K562 (cell line): Measurements from ENCODE around the gene GBF1. TPM values are rescaled to one million over a fixed set of nuclear protein-coding genes. Genes with fewer than 3 reads are reported as not detected.

Experiments
- ATAC-seq: fragments of 200-7000 bp; cut with Tn5 transposase; 3 replicates; pipeline ENCODE4 v1.9.1; 2020; ENCODE audit warnings: moderate library complexity
- BruUV-seq: library from RNA; stranded (reverse); fragments of 400-500 nt; replicated peaks from 2 replicates; lab custom pipeline; 2021; lab: Mats Ljungman, UMichigan
- CTCF ChIA-PET: fragments of 300-600 bp; formaldehyde crosslinking; extraction: SDS; loops from one replicate; lab custom pipeline; 2021; ENCODE audit warnings: low intra/inter-chr PET ratio; lab: Yijun Ruan, JAX
- POLR2A ChIA-PET: fragments of 300-600, 350-650 bp; sonication (Branson Sonifier 250); formaldehyde crosslinking; extraction: SDS; loops from one replicate; lab custom pipeline; 2021; ENCODE audit warnings: antibody characterized with exemption, inconsistent platforms; lab: Yijun Ruan, JAX
- DNase-seq, 4 experiments: peaks; one replicate each; pipeline versions ENCODE4 v3.0.0 to v3.0.0-alpha.2; 2011 to 2018; ENCODE audit warnings: low spot score in 3 of 4, mixed read lengths in 3 of 4; ENCODE audit errors: extremely low read depth in 1 of 4
- FAIRE-seq: peaks from 2 replicates; lab custom pipeline; 2011; peaks lifted over from hg19 to GRCh38; lab: Jason Lieb, UNC
- H2AFZ ChIP-seq: 2 replicates; pipeline ENCODE4 v1.6.0; 2011; ENCODE audit warnings: low read depth, low read length, control low read depth, inconsistent platforms
- H3K27ac ChIP-seq: fragments of 200-600 bp; 3 replicates; pipeline ENCODE4 v1.8.0; 2011; ENCODE audit warnings: low read depth, mild to moderate bottlenecking, control low read depth, inconsistent platforms, low read length, moderate library complexity, mixed read lengths; ENCODE audit errors: extremely low read depth
- H3K27me3 ChIP-seq, 2 experiments: fragments of 300-600 bp in 1 of 2; 2 replicates in 1 of 2; 3 replicates in 1 of 2; pipeline versions ENCODE4 v1.6.0 to v1.8.0; 2011; ENCODE audit warnings: inconsistent platforms in 2 of 2, low read length in 2 of 2, mild to moderate bottlenecking in 1 of 2, mixed read lengths in 1 of 2, moderate library complexity in 1 of 2; ENCODE audit not compliant: control insufficient read depth in 2 of 2, insufficient read depth in 2 of 2
- H3K36me3 ChIP-seq: fragments of 300-600 bp; 3 replicates; pipeline ENCODE4 v1.8.0; 2011; ENCODE audit warnings: mild to moderate bottlenecking, low read length, inconsistent platforms; ENCODE audit not compliant: control insufficient read depth, insufficient read depth
- H3K4me1 ChIP-seq, 2 experiments: fragments of 200-600 bp in 1 of 2; replicated peaks in 1 of 2; 2 replicates in 1 of 2; 3 replicates in 1 of 2; pipeline versions ENCODE4 v1.5.1 to v1.8.0; 2011; ENCODE audit warnings: inconsistent platforms in 2 of 2, low read length in 2 of 2, mild to moderate bottlenecking in 1 of 2, mixed read lengths in 1 of 2, moderate library complexity in 1 of 2; ENCODE audit not compliant: control insufficient read depth in 2 of 2, insufficient read depth in 2 of 2
- H3K4me2 ChIP-seq: 2 replicates; pipeline ENCODE4 v1.6.1; 2011; ENCODE audit warnings: low read length, control low read depth, inconsistent platforms, mixed read lengths; ENCODE audit not compliant: insufficient read depth
- H3K4me3 ChIP-seq: fragments of 200-600 bp; sonication (generic), shearing (Covaris generic); 2 replicates; pipeline ENCODE4 v1.5.1; 2016; ENCODE audit warnings: control low read depth, inconsistent platforms
- H3K79me2 ChIP-seq: fragments of 200-600 bp; 3 replicates; pipeline ENCODE4 v1.8.0; 2011; ENCODE audit warnings: low read length, inconsistent platforms; ENCODE audit not compliant: control insufficient read depth, insufficient read depth
- H3K9ac ChIP-seq, 2 experiments: 2 replicates each; pipeline versions ENCODE4 v1.6.0 to v1.6.1; 2011; ENCODE audit warnings: low read depth in 2 of 2, low read length in 2 of 2, control low read depth in 1 of 2, inconsistent platforms in 1 of 2, mild to moderate bottlenecking in 1 of 2, mixed read lengths in 1 of 2; ENCODE audit not compliant: insufficient read depth in 1 of 2
- H3K9me1 ChIP-seq: one replicate; pipeline ENCODE4 v1.6.0; 2011; ENCODE audit warnings: inconsistent platforms, mild to moderate bottlenecking, low read length, moderate library complexity; ENCODE audit not compliant: control insufficient read depth, insufficient read depth
- H3K9me3 ChIP-seq: replicated peaks from 2 replicates; pipeline ENCODE4 v1.5.1; 2011; ENCODE audit warnings: low read depth, low read length, inconsistent platforms; ENCODE audit not compliant: control insufficient read depth, insufficient read depth
- H4K20me1 ChIP-seq: replicated peaks from 2 replicates; pipeline ENCODE4 v1.6.1; 2011; ENCODE audit warnings: low read length, inconsistent platforms, mixed read lengths; ENCODE audit not compliant: control insufficient read depth, insufficient read depth
- BCL6 ChIP-seq: fragments of 250-450 bp; sonication (Bioruptor Pico); IDR thresholded peaks from 2 replicates; pipeline ENCODE4 v1.4.0; 2020
- C11orf30 ChIP-seq: fragments of 450-650 bp; IDR thresholded peaks from 2 replicates; pipeline ENCODE4 v1.6.1; 2016; ENCODE audit warnings: low read depth, mild to moderate bottlenecking
- CBX5 ChIP-seq: IDR thresholded peaks from 2 replicates; pipeline ENCODE4 v1.6.1; 2014; ENCODE audit warnings: low read depth, borderline replicate concordance
- GTF2F1 ChIP-seq: IDR thresholded peaks from 2 replicates; pipeline ENCODE4 v1.6.1; 2011; ENCODE audit warnings: low read depth, low read length, improper control_type of control experiment
- HINFP ChIP-seq: fragments of 450-650 bp; conservative IDR thresholded peaks from 2 replicates; pipeline ENCODE4 v1.6.1; 2016; ENCODE audit warnings: missing genetic modification characterization, low read depth, mild to moderate bottlenecking, control low read depth, missing compliant biosample characterization
- KHSRP ChIP-seq: fragments of 450-650 bp; IDR thresholded peaks from 2 replicates; pipeline ENCODE4 v1.6.1; 2017
- MEIS2 ChIP-seq: fragments of 450-650 bp; IDR thresholded peaks from 2 replicates; pipeline ENCODE4 v1.6.1; 2014; ENCODE audit warnings: mild to moderate bottlenecking; ENCODE audit not compliant: partially characterized antibody
- MYC ChIP-seq, 2 experiments: fragments of 250-450 bp in 1 of 2; sonication (Bioruptor Pico) in 1 of 2; IDR thresholded peaks; 2 replicates each; pipeline versions ENCODE4 v1.5.1 to v1.6.1; 2012 to 2021; ENCODE audit warnings: low read depth in 2 of 2, borderline replicate concordance in 1 of 2, improper control_type of control experiment in 1 of 2, low read length in 1 of 2, mild to moderate bottlenecking in 1 of 2, moderate library complexity in 1 of 2
- NRF1 ChIP-seq, 2 experiments: fragments of 450-650 bp; IDR thresholded peaks in 1 of 2; conservative IDR thresholded peaks in 1 of 2; 2 replicates each; pipeline ENCODE4 v1.6.1; 2014; ENCODE audit warnings: mild to moderate bottlenecking in 2 of 2
- SMAD4 ChIP-seq: fragments of 250-450 bp; sonication (Bioruptor Pico); conservative IDR thresholded peaks from 2 replicates; pipeline ENCODE4 v1.8.0; 2021; ENCODE audit warnings: inconsistent platforms, mild to moderate bottlenecking, moderate library complexity
- SOX6 ChIP-seq: fragments of 450-650 bp; IDR thresholded peaks from 2 replicates; pipeline ENCODE4 v1.6.1; 2014; ENCODE audit warnings: mild to moderate bottlenecking
- STAT5A ChIP-seq: IDR thresholded peaks from 2 replicates; pipeline ENCODE4 v1.6.1; 2012; ENCODE audit warnings: low read length, inconsistent platforms, borderline replicate concordance
- THRAP3 ChIP-seq: fragments of 450-650 bp; IDR thresholded peaks from 2 replicates; pipeline ENCODE4 v1.6.1; 2016; ENCODE audit warnings: mild to moderate bottlenecking, inconsistent platforms, borderline replicate concordance
- ZNF584 ChIP-seq: fragments of 200-800 bp; sonication (Bioruptor generic); IDR thresholded peaks from 2 replicates; pipeline ENCODE4 v1.6.1; 2016; ENCODE audit warnings: low read depth, mild to moderate bottlenecking, missing genetic modification characterization, missing compliant biosample characterization
- ZNF589 ChIP-seq: fragments of 200-800 bp; sonication (Bioruptor generic); IDR thresholded peaks from 2 replicates; pipeline ENCODE4 v1.6.1; 2016; ENCODE audit warnings: low read depth, missing genetic modification characterization, missing compliant biosample characterization
- ZNF76 ChIP-seq: fragments of 250-450 bp; sonication (Bioruptor Pico); IDR thresholded peaks from 2 replicates; pipeline ENCODE4 v1.4.0; 2020; ENCODE audit warnings: mild to moderate bottlenecking, moderate library complexity, borderline replicate concordance
- ZNF778 ChIP-seq: fragments of 450-650 bp; formaldehyde crosslinking; IDR thresholded peaks from 2 replicates; pipeline ENCODE4 v1.4.0; 2020; ENCODE audit warnings: mild to moderate bottlenecking, moderate library complexity
- WGBS: fragments of 100-300 bp; shearing (Covaris generic); methylation state at CpG from one replicate; pipeline ENCODE4 v1.1.6; 2016; ENCODE audit warnings: low coverage, mixed read lengths; ENCODE audit not compliant: insufficient coverage; ENCODE audit errors: missing lambda C conversion rate; 5-methylcytosine and 5-hydroxymethylcytosine counted together
- in situ Hi-C: fragments of 300-500 bp; cut with MboI; formaldehyde crosslinking; loops from 4 replicates; pipeline ENCODE4 v1.15.0; 2018; ENCODE audit warnings: inconsistent platforms, mixed read lengths
- intact Hi-C: fragments of 100-400 bp; cut with micrococcal nuclease; formaldehyde crosslinking; loops from 2 replicates; pipeline ENCODE4 v1.14.2; 2022
- polyA plus RNA-seq, 8 experiments: library from polyadenylated mRNA; depleted of rRNA in 4 of 8; stranded (reverse) in 5 of 8; unstranded in 3 of 8; fragments of >200 nt; fragmentation: Nextera tagmentation in 2 of 8; fragmentation: Illumina TruSeq in 1 of 8; extraction: Ambion mirVana in 2 of 8; extraction: Trizol in 1 of 8; gene quantifications; 2 replicates each; pipeline versions ENCODE4 v1.2.1 to v1.2.3, GENCODE V29; 2011 to 2014; ENCODE audit warnings: inconsistent platforms in 1 of 8, missing spikeins in 1 of 8
- total RNA-seq, 7 experiments: library from RNA; depleted of rRNA in 6 of 7; stranded (reverse); fragments of >200 nt in 6 of 7; fragmentation: Illumina TruSeq in 2 of 7; extraction: Trizol in 2 of 7; gene quantifications; 2 replicates each; pipeline versions ENCODE4 v1.2.1 to v1.2.3, GENCODE V29; 2011 to 2021; ENCODE audit warnings: low replicate concordance in 1 of 7
- TF ChIP-seq, protein P1 (sequence below), 2 experiments: fragments of 450-650 bp; IDR thresholded peaks; 2 replicates each; pipeline ENCODE4 v1.6.1; 2016
- TF ChIP-seq, protein P2 (sequence below): fragments of 450-650 bp; formaldehyde crosslinking; IDR thresholded peaks from 2 replicates; pipeline ENCODE4 v1.4.0; 2020; ENCODE audit warnings: mild to moderate bottlenecking, mixed read lengths

The GBF1 gene
- total and polyA plus RNA-seq, 9 of the 15 experiments (the other 6 are each of a cell fraction or from before 2014, with no cell fraction given): 0.69 to 28.0 (median 10.3) TPM

- no TSS peak for BruUV-seq
- POLR2A ChIA-PET: interaction anchor here (0.7 kb wide), 1 partner anchor 69 kb away, joined by 3 read pairs; no protein-coding TSS in a partner anchor
- no peak overlapping the region for H3K4me3 ChIP-seq
- no peak for TF ChIP-seq C11orf30
- no peak for TF ChIP-seq CBX5
- TF ChIP-seq NRF1 (conservative IDR thresholded peaks at IDR 0.05 in 1 of 2, IDR thresholded peaks at IDR 0.05 in 1 of 2): no peak
- no peak for TF ChIP-seq MEIS2
- TF ChIP-seq, protein P1, sequence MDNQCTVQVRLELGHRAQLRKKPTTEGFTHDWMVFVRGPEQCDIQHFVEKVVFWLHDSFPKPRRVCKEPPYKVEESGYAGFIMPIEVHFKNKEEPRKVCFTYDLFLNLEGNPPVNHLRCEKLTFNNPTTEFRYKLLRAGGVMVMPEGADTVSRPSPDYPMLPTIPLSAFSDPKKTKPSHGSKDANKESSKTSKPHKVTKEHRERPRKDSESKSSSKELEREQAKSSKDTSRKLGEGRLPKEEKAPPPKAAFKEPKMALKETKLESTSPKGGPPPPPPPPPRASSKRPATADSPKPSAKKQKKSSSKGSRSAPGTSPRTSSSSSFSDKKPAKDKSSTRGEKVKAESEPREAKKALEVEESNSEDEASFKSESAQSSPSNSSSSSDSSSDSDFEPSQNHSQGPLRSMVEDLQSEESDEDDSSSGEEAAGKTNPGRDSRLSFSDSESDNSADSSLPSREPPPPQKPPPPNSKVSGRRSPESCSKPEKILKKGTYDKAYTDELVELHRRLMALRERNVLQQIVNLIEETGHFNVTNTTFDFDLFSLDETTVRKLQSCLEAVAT (IDR thresholded peaks at IDR 0.05): no peak
- TF ChIP-seq BCL6: no peak
- no peak for TF ChIP-seq ZNF76 (CRISPR knock-in tag)
- TF ChIP-seq ZNF584 (CRISPR knock-in tag): no peak
- TF ChIP-seq THRAP3: no peak
- no peak for TF ChIP-seq ZNF589 (CRISPR knock-in tag)
- TF ChIP-seq SOX6: no peak
- TF ChIP-seq, protein P2, sequence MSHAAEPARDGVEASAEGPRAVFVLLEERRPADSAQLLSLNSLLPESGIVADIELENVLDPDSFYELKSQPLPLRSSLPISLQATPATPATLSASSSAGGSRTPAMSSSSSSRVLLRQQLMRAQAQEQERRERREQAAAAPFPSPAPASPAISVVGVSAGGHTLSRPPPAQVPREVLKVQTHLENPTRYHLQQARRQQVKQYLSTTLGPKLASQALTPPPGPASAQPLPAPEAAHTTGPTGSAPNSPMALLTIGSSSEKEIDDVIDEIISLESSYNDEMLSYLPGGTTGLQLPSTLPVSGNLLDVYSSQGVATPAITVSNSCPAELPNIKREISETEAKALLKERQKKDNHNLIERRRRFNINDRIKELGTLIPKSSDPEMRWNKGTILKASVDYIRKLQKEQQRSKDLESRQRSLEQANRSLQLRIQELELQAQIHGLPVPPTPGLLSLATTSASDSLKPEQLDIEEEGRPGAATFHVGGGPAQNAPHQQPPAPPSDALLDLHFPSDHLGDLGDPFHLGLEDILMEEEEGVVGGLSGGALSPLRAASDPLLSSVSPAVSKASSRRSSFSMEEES (CRISPR knock-in tag): no peak
- TF ChIP-seq STAT5A: no peak
- TF ChIP-seq HINFP (tag): no peak
- no peak for TF ChIP-seq KHSRP
- TF ChIP-seq SMAD4 (CRISPR knock-in tag): no peak
- TF ChIP-seq MYC (IDR thresholded peaks at IDR 0.05; ENCODE audit: low read depth, low read length): no peak
- no peak for TF ChIP-seq MYC (CRISPR knock-in tag; IDR thresholded peaks at IDR 0.05; ENCODE audit: borderline replicate concordance, low read depth)
- no peak for TF ChIP-seq GTF2F1
- no peak for TF ChIP-seq ZNF778
Observed at GRCh38 chr10:102334101-102334500, 88.8 kb downstream of the GBF1 start.

More at GRCh38 chr10:102334101-102334500, 88.8 kb downstream of the GBF1 start:
- Histone ChIP-seq H3K27me3 (no peaks in the 10 kb centered on the region), H3K4me2 (no peak overlapping the region), H3K9ac (no peak overlapping the region), H3K27ac (no peak overlapping the region), H3K79me2 (peaks cover 3% of the 10 kb centered on the region; the same call in 1 of the 3 replicates), H3K9me1 (no peaks in the 10 kb centered on the region), H2AFZ (no peak overlapping the region), H4K20me1 (no peaks in the 10 kb centered on the region), H3K36me3 (peaks cover 10% of the 10 kb centered on the region; the same call in 2 of the 3 replicates), H3K4me1 (no peaks in the 10 kb centered on the region), H3K9me3 (no peaks in the 10 kb centered on the region)
- in situ Hi-C loops (no loop called here), intact Hi-C loops (no loop called here)
- 81% methylated on average over 4 of the region's 4 CpGs for WGBS
- CTCF ChIA-PET: no interaction called here
- FAIRE-seq (no peak), DNase-seq (no peak), ATAC-seq (no peak)
